ENCODE data around the gene RFX2. TPM values are rescaled to one million over a fixed set of nuclear protein-coding genes. Genes with fewer than 3 reads are reported as not detected.
"Not testable (repeated sequence)": the region's sequence is repeated elsewhere in the genome, so short reads cannot be mapped to it uniquely, and the experiment has no call there.

RFX2 gene
- total RNA-seq, 1 experiment from 2014 or later: 14.8 TPM

GRCh38 chr19:6074709-6075403 is 35.4 kb downstream of the RFX2 start:
- DNase-seq (ENCODE audit: low spot score): no peak

GRCh38 chr19:6073858-6074708 is 36.2 kb downstream of the RFX2 start:
- no peak for DNase-seq (ENCODE audit: low spot score)

GRCh38 chr19:6073233-6073632 is 37.1 kb downstream of the RFX2 start:
- DNase-seq (ENCODE audit: low spot score): not testable (repeated sequence)

GRCh38 chr19:6071875-6072274 is 38.4 kb downstream of the RFX2 start:
- no peak for DNase-seq (ENCODE audit: low spot score)

- DNase-seq (ENCODE audit: low spot score): peak; percentile 56
Observed at GRCh38 chr19:6070720-6071485, 39.4 kb downstream of the RFX2 start.

- no peak for DNase-seq (ENCODE audit: low spot score)
Observed at GRCh38 chr19:6070207-6070681, 40.1 kb downstream of the RFX2 start.

- no peak for DNase-seq (ENCODE audit: low spot score)
Observed at GRCh38 chr19:6069268-6069791, 41.0 kb downstream of the RFX2 start.

GRCh38 chr19:6068711-6069110 is 41.6 kb downstream of the RFX2 start:
- no peak for DNase-seq (ENCODE audit: low spot score)

GRCh38 chr19:6067975-6068374 is 42.3 kb downstream of the RFX2 start:
- DNase-seq (ENCODE audit: low spot score): no peak

- DNase-seq (ENCODE audit: low spot score): peak; percentile 75
Observed at GRCh38 chr19:6066661-6067646, 43.3 kb downstream of the RFX2 start.

- peak; percentile 78 for DNase-seq (ENCODE audit: low spot score)
Observed at GRCh38 chr19:6065685-6066374, 44.5 kb downstream of the RFX2 start.

GRCh38 chr19:6064336-6065073 is 45.8 kb downstream of the RFX2 start:
- DNase-seq (ENCODE audit: low spot score): peak; percentile 88

- DNase-seq (ENCODE audit: low spot score): no peak
Observed at GRCh38 chr19:6063576-6064335, 46.5 kb downstream of the RFX2 start.

GRCh38 chr19:6062961-6063575 is 47.2 kb downstream of the RFX2 start:
- no peak for DNase-seq (ENCODE audit: low spot score)

- DNase-seq (ENCODE audit: low spot score): peak; percentile 56
Observed at GRCh38 chr19:6062274-6062673, 48.0 kb downstream of the RFX2 start.

- peak; percentile 51 for DNase-seq (ENCODE audit: low spot score)
Observed at GRCh38 chr19:6061376-6062130, 48.7 kb downstream of the RFX2 start.
